Gastrocnemius medialis (tissue), 4 donors: Measurements from ENCODE around the gene MAP7D2.

Source experiments
- CTCF ChIP-seq, 5 experiments: fragments of 450-650 bp in 3 of 5; fragments of 200-600 bp in 2 of 5; sonication (generic) in 2 of 5; IDR thresholded peaks in 4 of 5; conservative IDR thresholded peaks in 1 of 5; 1 replicate in 4 of 5; 2 replicates in 1 of 5; pipeline ENCODE4 v1.5.1; 2016 to 2019; ENCODE audit warnings: antibody characterized with exemption in 5 of 5, mild to moderate bottlenecking in 3 of 5, moderate library complexity in 3 of 5
- POLR2A ChIP-seq, 2 donors: fragments of 450-650 bp; IDR thresholded peaks; one replicate each; pipeline ENCODE4 v1.6.1; 2017; ENCODE audit warnings: antibody characterized with exemption in 2 of 2, mild to moderate bottlenecking in 2 of 2, moderate library complexity in 2 of 2

GRCh38 chrX:19966056-19966455 lies 150.7 kb downstream of the MAP7D2 start:
- TF ChIP-seq CTCF (IDR thresholded peaks at IDR 0.05 in 4 of 5, conservative IDR thresholded peaks at IDR 0.05 in 1 of 5): no peak
- no peak for TF ChIP-seq POLR2A (IDR thresholded peaks at IDR 0.05)
